Measurements from ENCODE around the gene PPA2.
A peak's percentile ranks its signal among the peaks of the same experiment; 100 is the strongest.
"Not testable (repeated sequence)": the region's sequence is repeated elsewhere in the genome, so short reads cannot be mapped to it uniquely, and the experiment has no call there.

The PPA2 gene

GRCh38 chr4:105473324-105474098 lies at the start of gene PPA2:
TSS of gene PPA2 (minus strand) at chr4:105474062. CDS start at chr4:105474050, 12 bp downstream.
- peak; percentile 69 to 73 for DNase-seq (ENCODE audit: low read depth in 2 of 2)

DNA sequence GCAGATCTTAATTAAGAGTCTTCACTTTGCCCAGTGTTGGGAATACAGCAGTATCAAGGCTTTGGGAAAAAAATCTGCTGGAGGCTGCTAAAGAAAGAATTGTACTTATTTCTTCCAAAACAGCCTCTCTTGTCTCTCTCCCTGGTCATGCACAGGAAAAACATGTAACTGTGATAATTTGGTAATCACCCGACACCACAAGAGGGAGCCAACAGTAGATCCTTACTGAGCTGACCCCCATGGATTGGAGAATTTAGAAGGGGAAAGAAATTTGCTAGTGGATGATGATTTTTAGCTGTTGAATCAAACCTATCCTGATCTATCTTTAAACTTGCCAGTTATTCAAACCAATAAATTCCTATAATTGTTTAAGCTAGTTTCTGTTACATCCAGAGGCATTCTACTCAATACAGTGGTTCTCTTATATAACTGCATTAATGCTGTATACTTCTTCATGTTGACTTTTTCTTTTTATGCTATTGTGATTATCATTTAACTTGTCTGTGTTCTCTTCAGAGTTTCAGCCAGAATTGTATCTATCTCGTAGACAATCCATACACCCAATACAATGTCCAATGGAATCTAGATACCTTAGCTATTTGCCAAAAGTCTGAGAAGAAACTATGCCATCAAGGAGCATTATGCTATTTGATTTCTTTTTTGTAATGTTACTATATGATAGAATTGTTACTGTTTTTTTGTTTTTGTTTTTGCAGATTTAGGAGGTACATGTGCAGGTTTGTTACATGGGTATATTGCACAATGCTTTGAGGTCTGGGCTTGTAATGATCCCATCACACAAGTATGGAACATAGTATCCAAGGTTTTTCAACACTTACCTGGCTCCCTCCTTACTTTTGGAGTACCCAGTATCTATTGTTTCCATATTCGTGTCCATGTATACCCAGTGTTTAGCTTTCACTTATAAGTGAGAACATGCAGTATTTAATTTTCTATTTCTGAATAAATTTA lies 47.2 kb upstream of the PPA2 start:
- DNase-seq (ENCODE audit: low read depth in 2 of 2) = no peak

- DNase-seq (ENCODE audit: low read depth in 2 of 2) = no peak
Observed at GRCh38 chr4:105510245-105510644, 36.4 kb upstream of the PPA2 start.

DNA sequence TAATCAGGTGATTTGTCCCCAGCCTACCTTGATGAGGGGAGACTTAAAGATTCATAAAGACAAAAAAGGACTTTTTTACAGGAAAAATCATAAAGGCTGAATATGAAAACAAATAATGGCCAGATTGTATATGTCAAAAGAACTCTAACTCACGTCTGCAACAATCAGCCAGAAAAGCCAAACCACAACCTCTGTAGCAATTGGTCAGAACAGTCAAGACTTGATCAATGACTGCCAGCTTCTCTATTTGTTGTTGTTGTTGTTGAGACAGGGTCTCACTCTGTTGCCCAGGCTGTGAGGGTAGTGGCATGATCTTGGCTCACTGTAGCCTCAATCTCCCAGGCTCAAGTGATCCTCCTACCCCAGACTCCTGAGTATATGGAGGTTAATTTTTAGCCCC lies 35.9 kb upstream of the PPA2 start:
- DNase-seq (ENCODE audit: low read depth in 2 of 2) = no peak

GRCh38 chr4:105509291-105509690 lies 35.4 kb upstream of the PPA2 start:
- no peak for DNase-seq (ENCODE audit: low read depth in 2 of 2)

DNA sequence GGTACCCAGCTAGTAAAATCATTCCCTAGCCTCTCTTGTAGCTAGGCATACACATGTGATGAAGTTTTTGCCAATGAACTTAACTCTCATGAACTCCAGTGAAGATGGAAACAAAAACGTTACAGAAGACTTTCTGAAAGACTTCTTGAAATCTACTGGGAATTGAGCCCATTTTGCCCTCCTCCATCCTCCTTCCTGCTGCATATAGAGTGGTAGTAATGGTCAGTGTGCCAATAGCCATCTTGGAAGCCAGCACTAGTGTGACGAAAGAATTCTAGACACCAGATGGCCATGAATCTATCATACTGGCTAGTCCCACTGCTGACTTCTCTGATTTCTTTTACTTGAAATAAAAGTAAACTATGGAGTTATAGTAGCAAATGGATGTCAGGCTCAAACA lies 30.9 kb upstream of the PPA2 start:
- DNase-seq (ENCODE audit: low read depth in 2 of 2) = no peak

DNA sequence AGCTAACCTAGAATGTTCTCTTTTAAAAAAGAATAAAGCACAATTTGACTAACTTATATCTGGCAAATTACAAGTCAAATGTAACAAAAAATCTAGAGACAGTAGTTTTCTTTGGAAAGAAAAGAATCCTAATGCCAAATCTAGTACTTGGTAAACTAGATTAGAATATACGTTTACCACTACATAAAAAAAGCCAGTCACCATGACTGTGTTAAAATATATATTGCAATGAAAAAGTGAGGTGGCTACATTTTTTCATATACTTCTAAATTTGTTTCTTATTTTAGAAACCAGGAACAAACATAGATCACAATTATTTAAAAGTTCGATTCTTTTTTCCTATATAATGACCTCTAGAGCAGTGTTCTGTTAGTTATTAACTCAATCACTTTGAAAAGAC lies 29.6 kb upstream of the PPA2 start:
- no peak for DNase-seq (ENCODE audit: low read depth in 2 of 2)

DNA sequence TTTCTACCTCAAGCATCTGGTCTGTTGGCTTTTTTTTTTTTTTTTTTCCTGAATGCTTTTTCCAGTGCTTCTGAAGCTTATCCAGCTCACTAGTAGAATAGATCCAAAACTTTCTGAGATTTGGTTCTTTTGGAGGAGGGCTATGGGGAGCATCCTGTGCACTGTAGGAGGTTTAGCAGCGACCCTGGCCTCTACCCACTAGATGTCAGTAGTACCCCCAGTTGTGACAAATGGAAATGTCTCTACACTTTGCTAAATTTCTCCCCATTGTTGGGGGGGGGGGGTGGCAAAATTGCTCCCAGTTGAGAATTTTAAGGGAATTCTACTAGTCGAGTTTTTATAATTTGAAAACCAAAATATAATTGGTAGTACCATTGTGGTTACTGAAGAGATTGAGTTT lies 23.0 kb upstream of the PPA2 start:
- DNase-seq (ENCODE audit: low read depth in 2 of 2) = no peak

- no peak for DNase-seq (ENCODE audit: low read depth in 2 of 2)
Observed at GRCh38 chr4:105495667-105496066, 21.8 kb upstream of the PPA2 start.

DNA sequence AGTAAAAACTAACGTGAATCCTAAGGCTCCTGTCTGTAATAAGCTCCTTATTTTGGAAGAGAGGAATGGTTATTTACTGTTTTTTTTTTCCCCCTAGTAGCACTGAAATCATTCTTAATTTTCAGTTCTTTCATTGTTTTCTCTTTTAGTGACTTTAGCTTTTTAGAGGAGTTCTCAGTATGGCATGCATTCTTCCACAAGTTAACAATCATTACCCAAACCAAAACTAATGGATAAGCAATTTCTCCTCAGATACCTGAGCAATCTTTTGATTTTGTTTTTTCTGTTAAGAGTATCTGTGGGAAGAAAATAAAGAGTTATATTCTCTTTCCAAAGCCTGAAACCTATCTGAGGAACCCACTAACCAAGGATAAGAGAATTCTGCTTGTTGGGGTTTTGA lies 16.7 kb upstream of the PPA2 start:
- no peak for DNase-seq (ENCODE audit: low read depth in 2 of 2)

DNA sequence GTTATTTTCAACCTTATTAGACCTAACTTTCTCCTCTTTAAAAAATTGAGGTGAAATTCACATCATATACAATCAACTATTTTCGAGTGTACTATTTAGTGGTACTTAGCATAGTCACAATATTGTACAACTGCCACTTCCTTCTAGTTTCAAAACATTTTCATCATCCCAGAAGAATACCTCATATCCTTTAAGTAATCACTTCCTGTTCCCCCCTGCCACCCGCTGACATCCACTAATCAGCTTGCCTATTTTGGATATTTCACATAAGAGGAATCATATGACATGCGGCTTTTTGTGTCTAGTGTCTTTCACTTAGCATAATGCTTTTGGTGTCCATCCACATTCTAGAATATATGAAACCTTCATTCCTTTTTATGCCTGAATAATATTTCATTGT lies 10.0 kb upstream of the PPA2 start:
- no peak for DNase-seq (ENCODE audit: low read depth in 2 of 2)

GRCh38 chr4:105474099-105474518 lies 247 bp upstream of the PPA2 start:
- peak in 1 of 2 experiments; percentile 77 for DNase-seq (ENCODE audit: low read depth in 2 of 2)

- no peak for DNase-seq (ENCODE audit: low read depth in 2 of 2)
Observed at GRCh38 chr4:105472871-105473323, 965 bp downstream of the PPA2 start.

- peak; percentile 39 to 54 for DNase-seq (ENCODE audit: low read depth in 2 of 2)
Observed at GRCh38 chr4:105471566-105472176, 2.2 kb downstream of the PPA2 start.

- DNase-seq (ENCODE audit: low read depth in 2 of 2) = no peak
Observed at GRCh38 chr4:105470766-105471165, 3.1 kb downstream of the PPA2 start.

DNA sequence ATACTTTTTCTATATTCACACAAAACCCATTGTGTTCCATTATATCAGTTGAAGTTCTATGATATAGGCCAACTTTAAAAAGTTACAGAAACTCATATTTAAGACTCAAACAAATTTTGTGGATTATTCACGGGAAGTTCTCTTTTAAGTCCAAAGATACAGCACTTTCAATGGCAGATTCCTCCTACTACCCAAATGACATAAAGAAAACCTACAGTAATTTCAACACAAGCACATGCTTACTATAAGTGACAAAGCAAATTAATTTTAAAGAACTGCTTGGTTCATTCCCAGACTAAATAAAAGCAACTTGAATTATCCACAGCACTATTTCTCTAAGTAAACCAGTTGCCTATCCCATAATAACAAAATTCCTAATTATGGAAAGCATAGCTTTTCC lies 4.1 kb downstream of the PPA2 start:
- DNase-seq (ENCODE audit: low read depth in 2 of 2) = no peak

- no peak for DNase-seq (ENCODE audit: low read depth in 2 of 2)
Observed at GRCh38 chr4:105466580-105466979, 7.3 kb downstream of the PPA2 start.

DNA sequence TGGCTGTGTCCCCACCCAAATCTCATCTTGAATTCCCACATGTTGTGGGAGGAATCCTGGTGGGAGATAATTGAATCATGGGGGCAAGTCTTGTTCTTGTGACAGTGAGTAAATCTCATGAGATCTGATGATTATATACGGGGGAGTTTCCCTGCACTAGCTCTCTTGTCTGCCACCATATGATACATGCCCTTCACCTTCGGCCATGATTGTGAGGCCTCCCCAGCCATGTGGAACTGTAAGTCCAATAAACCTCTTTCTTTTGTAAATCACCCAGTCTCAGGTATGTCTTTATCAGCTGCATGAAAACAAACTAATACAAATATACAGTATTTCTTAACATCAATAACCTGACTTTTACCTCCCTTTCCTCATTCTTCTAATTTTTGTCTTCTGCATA lies 9.3 kb downstream of the PPA2 start:
- not testable (repeated sequence) for DNase-seq (ENCODE audit: low read depth in 2 of 2)

GRCh38 chr4:105462576-105462975 lies 11.3 kb downstream of the PPA2 start:
- no peak for DNase-seq (ENCODE audit: low read depth in 2 of 2)

DNA sequence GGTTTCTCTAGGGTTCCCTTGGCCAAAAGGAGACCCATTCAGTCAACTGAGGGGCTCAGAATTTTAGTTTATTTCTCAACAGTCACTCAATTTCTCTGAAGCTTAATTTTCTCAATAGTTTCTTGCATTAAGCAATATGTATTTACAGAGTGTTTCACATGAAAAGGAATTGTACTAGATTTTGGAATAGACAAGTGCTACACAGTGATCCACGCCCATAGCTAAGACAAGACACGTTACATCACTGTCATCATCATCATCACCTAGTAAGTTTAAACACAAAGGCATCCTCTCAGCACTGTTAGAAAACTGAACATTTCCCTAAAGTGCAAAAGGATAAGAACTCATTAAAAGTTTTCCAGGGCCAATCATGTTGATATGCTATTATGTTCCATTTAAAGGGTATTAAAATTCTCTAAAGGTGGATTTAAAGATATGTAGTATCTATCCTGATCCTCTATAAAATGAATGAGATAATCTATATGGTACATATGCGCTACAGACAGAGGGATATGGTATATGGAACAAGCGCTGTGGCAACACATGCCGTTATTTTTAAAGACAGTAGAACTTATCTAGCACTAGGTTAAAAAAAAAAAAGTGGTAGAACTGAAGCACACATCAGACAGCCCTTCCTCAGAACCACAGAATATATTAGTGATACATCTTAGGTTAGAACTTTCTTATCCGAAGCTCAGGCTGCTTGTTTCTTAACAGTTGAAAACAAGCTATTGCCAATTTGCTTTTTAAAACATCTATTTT lies 12.1 kb downstream of the PPA2 start:
- no peak for DNase-seq (ENCODE audit: low read depth in 2 of 2)

GRCh38 chr4:105461221-105461620 lies 12.6 kb downstream of the PPA2 start:
- DNase-seq (ENCODE audit: low read depth in 2 of 2) = no peak

Measured in stimulated activated CD4-positive, alpha-beta T cell treated with anti-CD3 and anti-CD28 coated beads, Interleukin-12 subunit alpha, Interleukin-12 subunit beta, amount 100 ng/mL, for 24 hours (primary cell).